Spinal cord (tissue), 10 donors: ENCODE results near the gene RUBCNL. TPM values are rescaled to one million over a fixed set of nuclear protein-coding genes. Genes with fewer than 3 reads are reported as not detected.

Source experiments
- DNase-seq, 6 donors: peaks; one replicate each; pipeline versions ENCODE4 v3.0.0 to v3.0.0-alpha.2; 2013 to 2015; ENCODE audit warnings: low spot score in 6 of 6, low read depth in 4 of 6
- H3K27ac ChIP-seq: one replicate; pipeline ENCODE4 v1.5.1; 2013; ENCODE audit warnings: low read depth, low read length, control low read depth
- H3K27me3 ChIP-seq: one replicate; pipeline ENCODE4 v1.6.1; 2013; ENCODE audit warnings: low read length; ENCODE audit not compliant: control insufficient read depth, insufficient read depth
- H3K36me3 ChIP-seq: one replicate; pipeline ENCODE4 v1.6.1; 2013; ENCODE audit warnings: low read length; ENCODE audit not compliant: control insufficient read depth, insufficient read depth
- H3K4me1 ChIP-seq: one replicate; pipeline ENCODE4 v1.6.1; 2013; ENCODE audit warnings: low read length; ENCODE audit not compliant: control insufficient read depth, insufficient read depth
- H3K4me3 ChIP-seq: one replicate; pipeline ENCODE4 v1.5.1; 2013; ENCODE audit warnings: low read depth, low read length, control low read depth
- H3K9me3 ChIP-seq: one replicate; pipeline ENCODE4 v1.6.1; 2013; ENCODE audit warnings: low read length; ENCODE audit not compliant: control insufficient read depth, insufficient read depth
- WGBS: methylation state at CpG from one replicate; pipeline ENCODE4 v1.1.5; 2013; ENCODE audit warnings: missing lambda C conversion rate; ENCODE audit not compliant: insufficient coverage; 5-methylcytosine and 5-hydroxymethylcytosine counted together
- polyA plus RNA-seq, 2 donors: library from polyadenylated mRNA; unstranded; fragments of 120-200 nt; gene quantifications; one replicate each; pipeline ENCODE4 v1.2.1, GENCODE V29; 2013; ENCODE audit not compliant: insufficient read length in 2 of 2
- total RNA-seq, 2 donors: library from RNA; depleted of rRNA in 1 of 2; stranded (reverse); fragments of 120-200 nt in 1 of 2; fragments of >200 nt in 1 of 2; gene quantifications; one replicate each; pipeline versions ENCODE4 v1.2.3 to v1.2.4, GENCODE V29; 2013 to 2014
- donor health status: healthy.

RUBCNL gene
- total and polyA plus RNA-seq, 4 donors = 5.6 to 8.7 (median 7.2) TPM

DNA sequence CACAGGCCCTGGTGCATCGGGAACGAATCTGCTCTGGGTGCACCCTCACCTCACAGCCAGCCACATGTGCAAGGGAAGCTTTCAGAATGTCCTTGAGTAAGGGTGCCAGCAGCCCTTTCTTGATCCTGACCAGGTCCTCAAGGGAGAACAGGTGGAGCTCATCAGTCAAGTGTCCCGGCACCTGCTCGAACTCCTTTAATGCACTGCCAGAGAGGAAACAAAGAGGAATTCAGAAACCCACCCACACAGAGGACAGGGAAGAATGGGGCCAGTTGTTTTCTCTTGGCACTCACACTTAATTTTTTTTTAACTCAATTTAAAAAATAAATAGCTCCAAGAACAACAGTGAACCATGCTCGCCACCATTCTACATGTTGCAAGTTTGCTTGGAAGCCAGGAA is 41.7 kb downstream of the RUBCNL start:
- WGBS = no CpG with 5 or more reads among the region's 5 CpGs
- H3K27ac ChIP-seq = no peak overlapping the region
- H3K4me1 ChIP-seq = peaks cover 12% of the 10 kb centered on the region
- H3K9me3 ChIP-seq = no peaks in the 10 kb centered on the region
- no peaks in the 10 kb centered on the region for H3K36me3 ChIP-seq
- no peaks in the 10 kb centered on the region for H3K27me3 ChIP-seq
- no peak overlapping the region for H3K4me3 ChIP-seq
- peak in 3 of 6 donors; percentile 20 to 55 (median 39) for DNase-seq

GRCh38 chr13:46343279-46343994 is 43.6 kb downstream of the RUBCNL start:
- 68% methylated on average over 6 of the region's 16 CpGs for WGBS
- Histone ChIP-seq H3K36me3 (no peaks in the 10 kb centered on the region), H3K27me3 (no peaks in the 10 kb centered on the region), H3K4me3 (no peak overlapping the region), H3K27ac (no peak overlapping the region), H3K4me1 (peaks cover 12% of the 10 kb centered on the region), H3K9me3 (no peaks in the 10 kb centered on the region)
- DNase-seq = no peak

- H3K27ac ChIP-seq = no peak overlapping the region
- no CpG with 5 or more reads among the region's 3 CpGs for WGBS
- no peaks in the 10 kb centered on the region for H3K36me3 ChIP-seq
- H3K9me3 ChIP-seq = no peaks in the 10 kb centered on the region
- H3K4me3 ChIP-seq = no peak overlapping the region
- DNase-seq = no peak
- no peaks in the 10 kb centered on the region for H3K27me3 ChIP-seq
- H3K4me1 ChIP-seq = peaks cover 15% of the 10 kb centered on the region
These were observed 44.5 kb downstream of the RUBCNL start for GRCh38 chr13:46342538-46342937.

- DNase-seq = peak in 1 of 6 donors; percentile 7
- Histone ChIP-seq H3K27me3 (no peaks in the 10 kb centered on the region), H3K36me3 (no peaks in the 10 kb centered on the region), H3K27ac (no peak overlapping the region), H3K4me3 (no peak overlapping the region), H3K9me3 (no peaks in the 10 kb centered on the region), H3K4me1 (peaks cover 11% of the 10 kb centered on the region)
- 100% methylated on average over 1 of the region's 1 CpG for WGBS
These were observed 45.8 kb downstream of the RUBCNL start for GRCh38 chr13:46341112-46341711.

GRCh38 chr13:46340631-46341111 is 46.4 kb downstream of the RUBCNL start:
- no peaks in the 10 kb centered on the region for H3K9me3 ChIP-seq
- H3K27ac ChIP-seq = no peak overlapping the region
- 100% methylated on average over 1 of the region's 3 CpGs for WGBS
- H3K27me3 ChIP-seq = no peaks in the 10 kb centered on the region
- peaks cover 8% of the 10 kb centered on the region for H3K4me1 ChIP-seq
- DNase-seq = no peak
- no peaks in the 10 kb centered on the region for H3K36me3 ChIP-seq
- no peak overlapping the region for H3K4me3 ChIP-seq

GRCh38 chr13:46340011-46340410 is 47.0 kb downstream of the RUBCNL start:
- 80% methylated on average over 1 of the region's 1 CpG for WGBS

DNA sequence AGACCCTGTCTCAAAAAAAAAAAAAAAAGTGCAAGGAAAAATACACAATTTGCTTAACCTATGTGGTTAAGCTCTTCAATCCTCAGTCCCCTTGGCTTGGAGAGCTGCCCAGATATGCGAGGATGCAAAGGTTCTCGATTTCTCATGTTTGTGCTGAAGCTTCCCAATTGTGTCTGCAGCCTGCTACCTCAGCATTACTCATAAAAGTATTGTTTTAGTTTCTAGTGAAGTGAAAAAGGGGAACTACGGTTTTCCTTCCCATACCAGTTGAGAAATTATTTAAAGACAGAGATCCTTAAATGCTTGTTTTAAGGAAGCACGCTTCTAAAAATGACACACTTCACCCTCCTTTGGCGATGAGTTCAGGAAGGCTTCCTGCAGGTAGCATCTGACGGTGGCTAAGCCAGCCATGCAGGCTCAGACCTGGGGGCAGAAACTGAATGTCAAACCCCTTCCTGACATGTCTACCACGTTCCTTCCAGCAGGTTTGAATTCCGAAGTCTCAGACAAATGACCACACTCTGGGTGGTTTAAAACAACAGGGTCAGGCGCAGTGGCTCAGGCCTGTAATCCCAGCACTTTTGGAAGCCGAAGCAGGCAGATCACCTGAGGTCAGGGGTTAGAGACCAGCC is 47.9 kb downstream of the RUBCNL start:
- H3K4me3 ChIP-seq = no peak overlapping the region
- DNase-seq = peak in 2 of 6 donors; percentile 9 to 27
- 88% methylated on average over 7 of the region's 10 CpGs for WGBS

More at GRCh38 chr13:46340011-46340410, 47.0 kb downstream of the RUBCNL start:
- Histone ChIP-seq H3K4me1 (peaks cover 3% of the 10 kb centered on the region), H3K27me3 (no peaks in the 10 kb centered on the region), H3K9me3 (no peaks in the 10 kb centered on the region), H3K36me3 (no peaks in the 10 kb centered on the region), H3K4me3 (no peak overlapping the region), H3K27ac (no peak overlapping the region)
- DNase-seq = no peak

GRCh38 chr13:46337700-46338099 is 49.4 kb downstream of the RUBCNL start:
- no CpG with 5 or more reads among the region's 3 CpGs for WGBS
- no peaks in the 10 kb centered on the region for H3K36me3 ChIP-seq
- no peak for DNase-seq
- H3K4me3 ChIP-seq = no peak overlapping the region
- no peak overlapping the region for H3K27ac ChIP-seq
- no peaks in the 10 kb centered on the region for H3K9me3 ChIP-seq
- H3K27me3 ChIP-seq = no peaks in the 10 kb centered on the region
- H3K4me1 ChIP-seq = peaks cover 3% of the 10 kb centered on the region

More for the DNA sequence above, 47.9 kb downstream of the RUBCNL start:
- Histone ChIP-seq H3K4me1 (peaks cover 3% of the 10 kb centered on the region), H3K27me3 (no peaks in the 10 kb centered on the region), H3K9me3 (no peaks in the 10 kb centered on the region), H3K36me3 (no peaks in the 10 kb centered on the region), H3K27ac (no peak overlapping the region)

- no peak for DNase-seq
- H3K4me1 ChIP-seq = peaks cover 3% of the 10 kb centered on the region
- no peak overlapping the region for H3K4me3 ChIP-seq
- no peaks in the 10 kb centered on the region for H3K36me3 ChIP-seq
- WGBS = 85% methylated on average over 4 of the region's 10 CpGs
- no peaks in the 10 kb centered on the region for H3K27me3 ChIP-seq
- no peaks in the 10 kb centered on the region for H3K9me3 ChIP-seq
- no peak overlapping the region for H3K27ac ChIP-seq
These were observed 52.8 kb downstream of the RUBCNL start for GRCh38 chr13:46334035-46334822.
